GM23248 (cell line): ENCODE measurements around the gene PRKCE. TPM values are rescaled to one million over a fixed set of nuclear protein-coding genes. Genes with fewer than 3 reads are reported as not detected.

ENCODE experiments used
- DNase-seq: peaks from one replicate; pipeline ENCODE4 v3.0.0-alpha.2; 2015
- H2AFZ ChIP-seq: fragments of 200-600 bp; sonication (generic); 2 replicates; pipeline ENCODE4 v1.6.1; 2016; ENCODE audit warnings: antibody characterized with exemption
- H3F3A ChIP-seq: fragments of 200-600 bp; sonication (generic); 2 replicates; pipeline ENCODE4 v1.6.1; 2016; ENCODE audit warnings: mild to moderate bottlenecking, antibody characterized with exemption, mixed run types; ENCODE audit not compliant: insufficient read depth
- H3K27ac ChIP-seq: fragments of 200-600 bp; sonication (generic); 2 replicates; pipeline ENCODE4 v1.5.1; 2016; ENCODE audit warnings: mild to moderate bottlenecking
- H3K27me3 ChIP-seq: fragments of 200-600 bp; sonication (generic); replicated peaks from 2 replicates; pipeline ENCODE4 v1.6.1; 2016; ENCODE audit warnings: mild to moderate bottlenecking; ENCODE audit not compliant: insufficient read depth
- H3K36me3 ChIP-seq: fragments of 200-600 bp; sonication (generic); 2 replicates; pipeline ENCODE4 v1.6.1; 2016; ENCODE audit warnings: low read depth, mild to moderate bottlenecking
- H3K4me1 ChIP-seq: fragments of 200-600 bp; sonication (generic); 2 replicates; pipeline ENCODE4 v1.6.1; 2016; ENCODE audit warnings: mild to moderate bottlenecking; ENCODE audit not compliant: insufficient read depth
- H3K4me2 ChIP-seq: fragments of 200-600 bp; sonication (generic); one replicate; pipeline ENCODE4 v1.6.1; 2016; ENCODE audit warnings: mild to moderate bottlenecking; ENCODE audit not compliant: unreplicated experiment
- H3K4me3 ChIP-seq: fragments of 200-600 bp; sonication (generic); 2 replicates; pipeline ENCODE4 v1.5.1; 2016; ENCODE audit warnings: mild to moderate bottlenecking
- H3K79me2 ChIP-seq: fragments of 200-600 bp; sonication (generic); 2 replicates; pipeline ENCODE4 v1.6.1; 2016; ENCODE audit warnings: mild to moderate bottlenecking; ENCODE audit not compliant: insufficient read depth
- H3K9ac ChIP-seq: fragments of 200-600 bp; sonication (generic); 2 replicates; pipeline ENCODE4 v1.6.1; 2016; ENCODE audit warnings: mild to moderate bottlenecking
- H3K9me2 ChIP-seq: fragments of 200-600 bp; sonication (generic); 2 replicates; pipeline ENCODE4 v1.6.1; 2016; ENCODE audit warnings: mixed run types, mild to moderate bottlenecking, moderate library complexity; ENCODE audit not compliant: insufficient read depth
- H3K9me3 ChIP-seq: fragments of 200-600 bp; sonication (generic); one replicate; pipeline ENCODE4 v1.6.1; 2017; ENCODE audit warnings: low read depth
- H4K20me1 ChIP-seq: fragments of 200-600 bp; sonication (generic); 2 replicates; pipeline ENCODE4 v1.6.0; 2016; ENCODE audit not compliant: insufficient read depth
- EZH2 ChIP-seq: fragments of 200-600 bp; sonication (generic); IDR thresholded peaks from 2 replicates; pipeline ENCODE4 v1.6.1; 2018; ENCODE audit warnings: antibody characterized with exemption, mild to moderate bottlenecking; ENCODE audit not compliant: insufficient read depth, poor library complexity, severe bottlenecking
- EZH2phosphoT487 ChIP-seq: fragments of 200-600 bp; sonication (generic); IDR thresholded peaks from 2 replicates; pipeline ENCODE4 v1.6.1; 2018; ENCODE audit warnings: antibody characterized with exemption, moderate library complexity, mild to moderate bottlenecking, low read depth; ENCODE audit not compliant: insufficient read depth
- WGBS, 2 experiments: methylation state at CpG; one replicate each; pipeline ENCODE4 v1.1.6; 2015 to 2017; ENCODE audit warnings: low lambda C conversion rate in 2 of 2, low coverage in 1 of 2; ENCODE audit errors: missing lambda C conversion rate in 2 of 2; 5-methylcytosine and 5-hydroxymethylcytosine counted together
- in situ Hi-C: fragments of 300-500 bp; cut with MboI; formaldehyde crosslinking; loops from 2 replicates; pipeline ENCODE4 v1.15.0; 2020
- polyA plus RNA-seq: library from polyadenylated mRNA; unstranded; fragments of >200 nt; fragmentation: Nextera tagmentation; extraction: Ambion mirVana; gene quantifications from 2 replicates; pipeline ENCODE4 v1.2.1, GENCODE V29; 2016
- total RNA-seq: library from RNA; depleted of rRNA; stranded (reverse); fragments of >200 nt; shearing (Covaris generic); gene quantifications from 2 replicates; pipeline ENCODE4 v1.2.3, GENCODE V29; 2014

PRKCE gene
- total and polyA plus RNA-seq, 2 experiments from 2014 or later: 5.9 to 7.0 TPM

- no peaks in the 10 kb centered on the region for H3K4me1 ChIP-seq
- in situ Hi-C loops: no loop called here
- DNase-seq: no peak
- H3K27ac ChIP-seq: no peak overlapping the region
- H3K4me3 ChIP-seq: no peak overlapping the region
- no peak overlapping the region for H3K4me2 ChIP-seq
- no peak overlapping the region for H3K9ac ChIP-seq
- H3K9me2 ChIP-seq: no peaks in the 10 kb centered on the region
- WGBS, 2 experiments: 67 to 71% methylated on average over 7 of the region's 7 CpGs
- no peaks in the 10 kb centered on the region for H3K36me3 ChIP-seq
- no peaks in the 10 kb centered on the region for H3K9me3 ChIP-seq
- H2AFZ ChIP-seq: no peak overlapping the region
- no peaks in the 10 kb centered on the region for H4K20me1 ChIP-seq
- H3K79me2 ChIP-seq: peaks cover 32% of the 10 kb centered on the region
- H3K27me3 ChIP-seq: no peaks in the 10 kb centered on the region
- TF ChIP-seq EZH2phosphoT487: no peak
- TF ChIP-seq EZH2: no peak
- H3F3A ChIP-seq: no peaks in the 10 kb centered on the region
These were observed 271.1 kb downstream of the PRKCE start for GRCh38 chr2:45922577-45922988.

GRCh38 chr2:45923701-45924100 lies 272.2 kb downstream of the PRKCE start:
- TF ChIP-seq EZH2phosphoT487: no peak
- TF ChIP-seq EZH2: no peak
- H3K4me1 ChIP-seq: no peaks in the 10 kb centered on the region
- no peak for DNase-seq

GRCh38 chr2:45925026-45925425 lies 273.6 kb downstream of the PRKCE start:
- H3F3A ChIP-seq: no peaks in the 10 kb centered on the region

More at GRCh38 chr2:45923701-45924100, 272.2 kb downstream of the PRKCE start:
- no peak overlapping the region for H2AFZ ChIP-seq
- no peak overlapping the region for H3K27ac ChIP-seq
- WGBS, 2 experiments: 78 to 85% methylated on average over 3 of the region's 3 CpGs
- H3K9me2 ChIP-seq: no peaks in the 10 kb centered on the region
- H3K36me3 ChIP-seq: no peaks in the 10 kb centered on the region
- H3F3A ChIP-seq: no peaks in the 10 kb centered on the region
- H3K4me2 ChIP-seq: no peak overlapping the region
- H3K27me3 ChIP-seq: no peaks in the 10 kb centered on the region
- peaks cover 34% of the 10 kb centered on the region for H3K79me2 ChIP-seq
- H4K20me1 ChIP-seq: no peaks in the 10 kb centered on the region
- in situ Hi-C loops: no loop called here
- H3K9ac ChIP-seq: no peak overlapping the region
- H3K9me3 ChIP-seq: no peaks in the 10 kb centered on the region
- no peak overlapping the region for H3K4me3 ChIP-seq

GRCh38 chr2:45925636-45926366 lies 274.3 kb downstream of the PRKCE start:
- Histone ChIP-seq H3K9me3 (no peaks in the 10 kb centered on the region), H2AFZ (no peak overlapping the region), H3K27me3 (no peaks in the 10 kb centered on the region), H3F3A (0 out of 2 replicates have a peak, but pooled peaks cover 3% of the 10 kb centered on the region), H3K79me2 (peaks cover 40% of the 10 kb centered on the region), H3K27ac (no peak overlapping the region), H3K4me2 (no peak overlapping the region), H3K9me2 (no peaks in the 10 kb centered on the region), H3K4me1 (peaks cover 11% of the 10 kb centered on the region; the same call in 1 of the 2 replicates), H3K36me3 (no peaks in the 10 kb centered on the region), H3K4me3 (no peak overlapping the region), H4K20me1 (no peaks in the 10 kb centered on the region), H3K9ac (no peak overlapping the region)
- in situ Hi-C loops: no loop called here
- TF ChIP-seq EZH2: no peak
- DNase-seq: no peak
- WGBS, 2 experiments: 59 to 60% methylated on average over 8 of the region's 8 CpGs

More at GRCh38 chr2:45925026-45925425, 273.6 kb downstream of the PRKCE start:
- no peak for DNase-seq
- Histone ChIP-seq H3K27ac (no peak overlapping the region), H3K4me3 (no peak overlapping the region), H3K9ac (no peak overlapping the region), H4K20me1 (no peaks in the 10 kb centered on the region), H3K36me3 (no peaks in the 10 kb centered on the region), H3K9me2 (no peaks in the 10 kb centered on the region), H3K79me2 (peaks cover 40% of the 10 kb centered on the region), H3K4me1 (peaks cover 3% of the 10 kb centered on the region; the same call in 1 of the 2 replicates), H3K4me2 (no peak overlapping the region), H2AFZ (no peak overlapping the region), H3K27me3 (no peaks in the 10 kb centered on the region), H3K9me3 (no peaks in the 10 kb centered on the region)
- TF ChIP-seq EZH2phosphoT487 (no peak), EZH2 (no peak)
- in situ Hi-C loops: no loop called here
- WGBS, 2 experiments: 87 to 88% methylated on average over 4 of the region's 4 CpGs
